Nephron (organoid): ENCODE results near the gene ZNF423.

Experiments used
- H3K27ac Mint-ChIP-seq, 3 experiments: 2 replicates each; pipeline ENCODE4 v1.8.0; 2020; ENCODE audit warnings: mixed read lengths in 3 of 3, mild to moderate bottlenecking in 2 of 3, moderate library complexity in 1 of 3
- H3K27me3 Mint-ChIP-seq: 2 replicates; pipeline ENCODE4 v1.8.0; 2021; ENCODE audit warnings: low read depth, mild to moderate bottlenecking, moderate library complexity, mixed read lengths
- H3K36me3 Mint-ChIP-seq: 2 replicates; pipeline ENCODE4 v1.8.0; 2020; ENCODE audit warnings: low read depth, mixed read lengths
- H3K4me1 Mint-ChIP-seq: 2 replicates; pipeline ENCODE4 v1.8.0; 2020; ENCODE audit warnings: mixed read lengths
- H3K4me3 Mint-ChIP-seq, 3 experiments: 2 replicates each; pipeline ENCODE4 v1.8.0; 2020; ENCODE audit warnings: mild to moderate bottlenecking in 3 of 3, mixed read lengths in 3 of 3, moderate library complexity in 2 of 3
- H3K9me3 Mint-ChIP-seq: 2 replicates; pipeline ENCODE4 v1.8.0; 2020; ENCODE audit warnings: mixed read lengths
- TF ChIP-seq, protein P1 (sequence below), 3 experiments: fragments of 200-600 bp; sonication (generic); IDR thresholded peaks; one replicate each; pipeline ENCODE4 v1.5.0; 2021; ENCODE audit warnings: antibody characterized with exemption in 3 of 3; ENCODE audit not compliant: unreplicated experiment in 3 of 3

The ZNF423 gene

GRCh38 chr16:49550140-49550539, 305.8 kb downstream of the ZNF423 start:
- peaks cover 53% of the 10 kb centered on the region for H3K4me1 Mint-ChIP-seq
- H3K27me3 Mint-ChIP-seq, result no peaks in the 10 kb centered on the region
- H3K27ac Mint-ChIP-seq, result peak overlapping the region in 1 of 3 experiments; percentile 40
- H3K9me3 Mint-ChIP-seq, result no peaks in the 10 kb centered on the region
- no peak overlapping the region for H3K4me3 Mint-ChIP-seq
- H3K36me3 Mint-ChIP-seq, result no peaks in the 10 kb centered on the region
- TF ChIP-seq, protein P1, sequence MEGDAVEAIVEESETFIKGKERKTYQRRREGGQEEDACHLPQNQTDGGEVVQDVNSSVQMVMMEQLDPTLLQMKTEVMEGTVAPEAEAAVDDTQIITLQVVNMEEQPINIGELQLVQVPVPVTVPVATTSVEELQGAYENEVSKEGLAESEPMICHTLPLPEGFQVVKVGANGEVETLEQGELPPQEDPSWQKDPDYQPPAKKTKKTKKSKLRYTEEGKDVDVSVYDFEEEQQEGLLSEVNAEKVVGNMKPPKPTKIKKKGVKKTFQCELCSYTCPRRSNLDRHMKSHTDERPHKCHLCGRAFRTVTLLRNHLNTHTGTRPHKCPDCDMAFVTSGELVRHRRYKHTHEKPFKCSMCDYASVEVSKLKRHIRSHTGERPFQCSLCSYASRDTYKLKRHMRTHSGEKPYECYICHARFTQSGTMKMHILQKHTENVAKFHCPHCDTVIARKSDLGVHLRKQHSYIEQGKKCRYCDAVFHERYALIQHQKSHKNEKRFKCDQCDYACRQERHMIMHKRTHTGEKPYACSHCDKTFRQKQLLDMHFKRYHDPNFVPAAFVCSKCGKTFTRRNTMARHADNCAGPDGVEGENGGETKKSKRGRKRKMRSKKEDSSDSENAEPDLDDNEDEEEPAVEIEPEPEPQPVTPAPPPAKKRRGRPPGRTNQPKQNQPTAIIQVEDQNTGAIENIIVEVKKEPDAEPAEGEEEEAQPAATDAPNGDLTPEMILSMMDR (IDR thresholded peaks at IDR 0.05; ENCODE audit: unreplicated experiment in 3 of 3), result no peak

DNA sequence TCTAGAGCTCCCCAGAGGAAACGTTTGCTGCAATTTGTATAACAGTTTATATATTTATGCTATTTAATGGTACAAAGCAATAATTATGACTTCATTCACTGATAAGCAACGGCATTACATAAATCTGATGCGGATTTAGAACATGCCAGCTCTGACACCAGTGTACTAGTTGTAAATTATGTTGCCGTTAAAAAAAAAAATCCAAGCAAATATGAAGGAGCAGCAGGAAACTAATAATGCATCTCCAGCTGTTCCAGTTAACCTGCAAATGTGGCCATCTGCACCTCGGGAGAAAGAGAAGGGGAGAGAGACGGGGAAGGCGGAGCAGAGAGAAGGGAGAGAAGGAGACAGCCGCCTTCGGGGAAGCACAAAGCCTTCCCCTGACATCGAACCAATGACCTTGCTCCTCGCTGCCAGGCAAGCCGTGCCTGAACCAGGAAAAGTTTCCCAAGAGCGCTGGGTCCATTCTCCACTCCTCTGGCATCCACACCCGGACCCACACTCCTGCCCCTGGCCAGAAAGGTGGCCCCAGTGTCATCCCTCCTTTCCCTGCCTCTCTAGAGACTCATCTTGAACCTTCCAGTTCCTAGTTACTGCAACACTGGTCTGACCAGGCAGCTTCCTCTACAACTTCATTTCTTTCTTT, 307.5 kb downstream of the ZNF423 start:
- Mint-ChIP-seq H3K36me3 (no peaks in the 10 kb centered on the region), H3K9me3 (no peaks in the 10 kb centered on the region), H3K4me3 (no peak overlapping the region), H3K4me1 (peaks cover 47% of the 10 kb centered on the region), H3K27ac (peak overlapping the region; percentile 33 to 67 (median 40)), H3K27me3 (no peaks in the 10 kb centered on the region)
- TF ChIP-seq, protein P1 (IDR thresholded peaks at IDR 0.05; ENCODE audit: unreplicated experiment in 3 of 3), result no peak

DNA sequence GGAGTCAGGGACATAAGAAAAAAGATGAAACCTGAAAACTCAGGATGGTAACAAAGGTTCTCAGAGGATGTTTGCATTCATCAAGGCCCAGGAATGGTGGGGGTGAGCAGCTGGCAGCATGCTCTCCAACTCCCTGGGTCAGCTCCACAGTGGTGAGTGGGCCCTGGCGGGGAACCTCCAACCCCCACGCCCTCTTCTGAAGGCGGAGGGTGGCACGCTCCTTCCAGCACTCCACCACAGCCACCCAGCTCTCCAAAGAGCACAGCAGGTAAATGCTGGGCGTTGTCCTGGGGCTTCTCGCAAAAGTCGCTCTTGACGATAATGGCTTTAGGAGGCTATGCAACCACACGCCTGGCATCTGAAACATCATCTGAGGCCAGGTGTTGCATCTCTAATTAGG, 308.5 kb downstream of the ZNF423 start:
- TF ChIP-seq, protein P1 (IDR thresholded peaks at IDR 0.05; ENCODE audit: unreplicated experiment in 3 of 3), result no peak
- Mint-ChIP-seq H3K4me1 (peaks cover 53% of the 10 kb centered on the region), H3K36me3 (no peaks in the 10 kb centered on the region), H3K27ac (no peak overlapping the region), H3K9me3 (no peaks in the 10 kb centered on the region), H3K27me3 (no peaks in the 10 kb centered on the region), H3K4me3 (no peak overlapping the region)

GRCh38 chr16:49546735-49547134, 309.2 kb downstream of the ZNF423 start:
- Mint-ChIP-seq H3K27me3 (no peaks in the 10 kb centered on the region), H3K9me3 (no peaks in the 10 kb centered on the region), H3K4me1 (peaks cover 56% of the 10 kb centered on the region), H3K36me3 (peaks cover under 1% of the 10 kb centered on the region), H3K4me3 (no peak overlapping the region), H3K27ac (no peak overlapping the region)
- TF ChIP-seq, protein P1 (IDR thresholded peaks at IDR 0.05; ENCODE audit: unreplicated experiment in 3 of 3), result no peak

DNA sequence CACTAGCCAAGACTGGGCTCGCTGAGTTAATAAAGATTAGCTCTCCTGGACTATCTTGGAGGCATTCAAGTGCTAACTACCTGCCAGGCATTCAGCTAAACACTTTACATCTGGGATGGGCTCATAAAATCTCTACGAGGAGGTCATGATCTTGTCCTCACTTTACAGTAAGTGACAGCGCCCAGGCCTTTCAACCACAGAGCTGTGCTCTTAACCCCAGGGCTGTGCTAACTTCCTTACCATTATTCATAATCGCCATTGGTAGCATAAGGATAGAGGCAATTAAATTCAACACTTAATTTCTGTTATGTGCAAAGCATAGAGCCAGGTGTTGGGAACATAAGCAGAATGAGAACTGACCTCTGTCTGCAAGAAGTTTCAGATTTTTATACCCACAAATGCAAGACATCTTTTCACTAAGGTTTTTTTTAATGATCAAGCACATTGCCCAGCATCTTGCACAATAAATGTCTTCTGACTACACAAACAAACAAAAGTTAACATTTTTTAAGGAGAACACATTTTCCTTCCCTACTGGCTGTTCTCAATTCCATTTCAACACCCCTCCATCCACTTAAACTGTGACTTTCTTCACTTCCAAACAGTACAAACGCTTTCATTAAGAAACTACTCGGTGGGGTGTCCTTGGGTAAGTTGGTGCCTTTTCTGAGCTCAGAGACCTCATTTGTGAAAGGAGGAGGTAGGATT, 310.0 kb downstream of the ZNF423 start:
- Mint-ChIP-seq H3K27ac (no peak overlapping the region), H3K4me1 (peaks cover 52% of the 10 kb centered on the region), H3K4me3 (no peak overlapping the region), H3K9me3 (no peaks in the 10 kb centered on the region), H3K36me3 (peaks cover 4% of the 10 kb centered on the region), H3K27me3 (no peaks in the 10 kb centered on the region)
- TF ChIP-seq, protein P1 (IDR thresholded peaks at IDR 0.05; ENCODE audit: unreplicated experiment in 3 of 3), result no peak

DNA sequence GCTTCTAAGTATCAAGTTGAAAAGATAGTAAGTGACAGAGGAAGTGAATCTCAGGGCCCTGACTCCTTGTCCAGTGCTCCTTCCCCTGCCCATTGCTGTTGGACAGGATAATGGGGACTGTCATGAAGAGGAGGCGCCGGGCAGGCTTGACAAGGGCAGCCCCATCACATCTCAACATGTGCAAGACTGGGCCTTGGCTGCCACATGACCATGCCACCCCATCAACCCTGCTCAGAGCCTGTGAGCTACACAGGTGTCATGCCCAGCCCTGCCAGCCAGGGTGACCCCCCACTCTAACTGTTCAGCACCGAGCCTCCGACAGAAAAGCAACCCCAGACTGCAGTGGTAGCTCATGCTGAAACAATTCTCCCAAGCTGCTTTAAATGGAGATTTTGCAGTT, 310.7 kb downstream of the ZNF423 start:
- TF ChIP-seq, protein P1 (IDR thresholded peaks at IDR 0.05; ENCODE audit: unreplicated experiment in 3 of 3), result no peak
- H3K36me3 Mint-ChIP-seq, result peaks cover 4% of the 10 kb centered on the region
- no peaks in the 10 kb centered on the region for H3K27me3 Mint-ChIP-seq
- no peak overlapping the region for H3K4me3 Mint-ChIP-seq
- peaks cover 51% of the 10 kb centered on the region for H3K4me1 Mint-ChIP-seq
- H3K27ac Mint-ChIP-seq, result no peak overlapping the region
- H3K9me3 Mint-ChIP-seq, result no peaks in the 10 kb centered on the region
